GM19025 (cell line): ENCODE data around the gene CTNNBL1.

Experiments
- ATAC-seq: cut with Tn5 transposase; IDR thresholded peaks from one replicate; pipeline ENCODE4 v1.9.1; 2021; ENCODE audit warnings: mild to moderate bottlenecking, low read depth, moderate library complexity; ENCODE audit not compliant: unreplicated experiment

Gene CTNNBL1

GRCh38 chr20:37807471-37808232, 113.8 kb downstream of the CTNNBL1 start:
- no peak for ATAC-seq

GRCh38 chr20:37808233-37809070, 114.6 kb downstream of the CTNNBL1 start:
- ATAC-seq: no peak

- ATAC-seq: no peak
Observed at GRCh38 chr20:37810027-37810426, 116.2 kb downstream of the CTNNBL1 start.

- ATAC-seq: no peak
Observed at GRCh38 chr20:37816003-37816402, 122.2 kb downstream of the CTNNBL1 start.

GRCh38 chr20:37816726-37817125, 122.9 kb downstream of the CTNNBL1 start:
- no peak for ATAC-seq

GRCh38 chr20:37821696-37822095, 127.9 kb downstream of the CTNNBL1 start:
- no peak for ATAC-seq

- no peak for ATAC-seq
Observed at GRCh38 chr20:37822141-37822601, 128.3 kb downstream of the CTNNBL1 start.

DNA sequence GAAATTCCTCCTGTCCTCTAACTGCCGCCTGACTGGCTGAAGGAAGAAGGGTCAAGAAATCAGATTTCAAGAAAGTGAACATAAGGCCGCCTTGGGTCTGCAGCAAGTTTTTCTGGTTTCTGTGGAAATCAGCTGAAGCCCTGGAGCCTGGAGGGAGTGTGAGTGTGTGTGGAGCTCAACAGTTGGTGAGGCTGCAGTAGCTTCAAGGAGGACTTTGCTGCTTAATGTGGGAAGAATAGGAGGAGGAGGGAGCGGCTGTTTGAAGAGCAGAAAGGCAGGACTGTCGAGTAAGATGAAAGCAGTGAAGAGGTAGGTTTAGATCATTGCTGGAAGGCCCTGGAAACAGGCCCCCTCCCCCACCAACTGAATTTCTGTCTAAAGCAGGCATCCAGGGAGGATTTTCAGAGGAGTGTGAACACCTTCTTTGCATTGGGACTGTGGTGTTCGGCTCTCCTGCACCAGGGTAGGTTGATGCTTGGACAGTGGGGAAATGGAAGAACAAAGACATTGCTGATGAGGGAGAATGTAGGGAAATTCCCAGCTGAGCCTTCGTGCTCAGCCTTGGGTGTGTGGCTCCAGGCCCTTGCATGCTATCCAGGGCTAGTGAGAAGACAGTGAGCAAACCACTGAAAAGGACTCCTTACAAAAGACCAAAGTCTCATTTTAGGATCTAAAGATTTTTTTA, 129.6 kb downstream of the CTNNBL1 start:
- no peak for ATAC-seq

GRCh38 chr20:37827605-37828004, 133.8 kb downstream of the CTNNBL1 start:
- no peak for ATAC-seq

DNA sequence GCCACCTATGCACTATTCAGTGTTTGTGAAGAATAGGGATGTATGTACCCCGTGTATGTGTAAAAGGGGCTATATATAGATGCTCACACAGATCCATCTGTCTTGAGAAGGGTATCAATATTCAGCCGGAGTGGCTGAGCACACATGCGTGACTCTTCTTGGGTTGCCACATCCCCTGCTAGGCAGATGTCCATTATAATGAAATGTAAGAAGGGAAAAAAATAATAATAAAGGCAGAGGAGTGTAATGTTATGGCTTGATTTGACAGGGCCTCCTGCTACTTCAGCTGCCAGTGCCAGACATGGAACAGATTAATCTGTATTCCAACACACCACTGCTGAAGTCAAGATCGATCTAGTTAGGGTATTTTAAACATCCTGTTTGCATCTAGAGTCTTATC, 134.9 kb downstream of the CTNNBL1 start:
- no peak for ATAC-seq

GRCh38 chr20:37829128-37829527, 135.3 kb downstream of the CTNNBL1 start:
- no peak for ATAC-seq

DNA sequence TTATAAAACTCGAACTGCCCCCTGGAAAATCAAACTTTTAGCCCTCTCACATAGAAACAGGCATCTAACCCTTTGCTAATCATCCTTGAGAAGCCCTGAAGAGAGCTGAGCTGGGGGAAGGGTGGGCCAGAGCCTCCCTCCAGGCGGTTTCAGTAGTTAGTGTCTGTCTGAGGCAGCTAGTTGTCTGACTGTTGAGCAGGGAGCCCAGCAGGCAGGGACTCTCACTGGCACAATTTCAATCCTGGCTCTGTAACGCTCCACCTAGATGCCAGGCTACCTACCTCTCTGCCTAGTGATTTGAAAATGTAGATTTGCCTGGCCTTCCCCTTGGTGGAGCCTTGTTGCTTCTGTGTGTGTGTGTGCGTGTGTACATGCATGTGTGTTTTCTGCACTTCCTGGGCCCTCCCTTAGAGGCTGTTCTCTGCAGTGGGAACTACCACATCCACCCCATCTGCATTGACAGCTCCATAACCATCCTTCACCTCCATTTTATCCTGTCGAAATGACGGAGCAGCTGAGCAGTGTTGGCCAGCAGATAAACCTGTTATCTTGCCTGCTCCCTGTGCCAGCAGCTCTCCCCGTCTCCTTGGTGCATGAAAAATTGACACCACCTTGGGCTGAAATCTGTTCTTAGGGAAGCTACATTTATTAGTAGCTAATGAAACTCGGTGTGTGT, 139.5 kb downstream of the CTNNBL1 start:
- no peak for ATAC-seq

- no peak for ATAC-seq
Observed at GRCh38 chr20:37836926-37837325, 143.1 kb downstream of the CTNNBL1 start.

GRCh38 chr20:37837924-37838323, 144.1 kb downstream of the CTNNBL1 start:
- ATAC-seq: no peak

DNA sequence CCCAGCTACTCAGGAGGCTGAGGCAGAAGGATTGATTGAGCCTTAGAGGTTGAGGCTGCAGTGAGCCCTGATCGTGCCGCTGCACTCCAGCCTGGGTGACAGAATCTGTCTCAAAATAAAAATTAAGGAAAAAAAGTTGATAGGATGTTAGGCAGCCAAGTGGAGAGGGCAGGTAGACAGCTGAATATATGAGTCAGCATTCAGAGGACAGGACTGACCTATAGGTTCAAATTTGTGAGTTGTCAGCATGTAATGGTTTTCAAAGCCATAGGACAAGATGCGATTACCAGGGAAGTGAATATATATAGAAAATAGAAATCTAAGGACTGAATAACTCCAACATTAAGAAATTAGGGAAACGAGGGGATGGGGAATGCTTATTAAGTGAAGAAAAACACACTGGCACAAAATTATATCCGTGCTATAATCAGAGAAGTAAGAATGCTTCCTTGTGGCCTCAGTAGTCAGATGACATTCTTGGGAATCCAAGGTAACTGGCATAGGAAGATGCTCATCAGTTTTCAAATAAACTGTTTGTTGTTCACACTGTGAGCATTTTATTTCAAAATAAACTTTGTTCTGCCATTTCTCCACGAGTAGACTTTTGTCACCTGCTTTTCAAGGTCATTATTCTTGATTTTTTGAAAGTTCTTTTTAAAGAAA, 145.1 kb downstream of the CTNNBL1 start:
- ATAC-seq: no peak

- no peak for ATAC-seq
Observed at GRCh38 chr20:37839432-37839827, 145.6 kb downstream of the CTNNBL1 start.

DNA sequence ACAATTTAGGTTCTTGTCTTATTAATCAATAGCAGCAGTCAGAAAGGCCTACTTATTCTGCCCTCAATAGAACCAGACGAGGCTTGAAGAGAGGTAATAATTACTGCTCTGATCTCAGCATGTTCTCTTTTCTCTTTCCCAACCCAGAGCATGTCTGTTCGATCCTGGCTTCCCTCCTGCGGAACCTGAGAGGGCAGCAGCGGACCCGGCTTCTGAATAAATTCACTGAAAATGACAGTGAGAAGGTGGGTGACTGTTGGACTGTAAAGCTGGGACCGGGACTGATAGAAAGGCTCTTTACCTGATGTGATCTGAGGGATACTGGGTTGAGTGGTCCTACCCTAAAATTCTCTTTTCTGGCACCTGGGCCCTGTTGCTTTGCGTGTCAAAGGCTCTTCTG, 146.1 kb downstream of the CTNNBL1 start:
- no peak for ATAC-seq

DNA sequence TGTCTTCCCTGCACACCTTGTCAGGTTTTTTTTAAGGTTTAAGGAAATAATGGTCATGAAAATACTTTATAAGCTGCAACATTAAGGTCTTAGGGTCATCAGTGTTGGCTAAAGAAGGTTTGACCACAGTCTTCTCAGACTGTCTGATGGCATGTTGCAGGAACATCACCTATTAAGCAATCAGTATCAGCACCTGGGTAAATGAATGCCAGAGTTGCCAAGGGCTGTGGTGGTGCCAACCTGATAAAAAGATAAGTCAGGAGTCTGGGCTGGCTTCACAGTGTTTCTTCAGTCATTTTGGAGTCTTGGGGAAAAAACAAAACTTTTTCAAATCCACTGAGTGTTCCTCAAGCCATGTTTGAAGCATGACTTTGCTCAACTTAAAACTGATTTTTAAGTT, 147.6 kb downstream of the CTNNBL1 start:
- no peak for ATAC-seq

GRCh38 chr20:37841971-37842370, 148.1 kb downstream of the CTNNBL1 start:
- ATAC-seq: no peak

- no peak for ATAC-seq
Observed at GRCh38 chr20:37845241-37845681, 151.4 kb downstream of the CTNNBL1 start.
